Esophagus muscularis mucosa (tissue), 4 donors: ENCODE data around the gene LDLRAD2. TPM values are rescaled to one million over a fixed set of nuclear protein-coding genes. Genes with fewer than 3 reads are reported as not detected.
"Not testable (repeated sequence)": the region's sequence is repeated elsewhere in the genome, so short reads cannot be mapped to it uniquely, and the experiment has no call there.

Source experiments
- DNase-seq: peaks from one replicate; pipeline ENCODE4 v3.0.0-alpha.2; 2017; ENCODE audit errors: extremely low spot score
- H3K27ac ChIP-seq, 4 donors: fragments of 200-600 bp; sonication (generic); replicated peaks in 1 of 4; 1 replicate in 3 of 4; 2 replicates in 1 of 4; pipeline ENCODE4 v1.5.1; 2016 to 2019; ENCODE audit warnings: mild to moderate bottlenecking in 1 of 4
- H3K27me3 ChIP-seq, 4 donors: fragments of 200-600 bp; sonication (generic); one replicate each; pipeline versions ENCODE4 v1.5.1 to v1.6.0; 2016 to 2019
- H3K36me3 ChIP-seq, 4 donors: fragments of 200-600 bp; sonication (generic); one replicate each; pipeline ENCODE4 v1.5.1; 2016 to 2019
- H3K4me1 ChIP-seq, 4 donors: fragments of 200-600 bp; sonication (generic); one replicate each; pipeline ENCODE4 v1.5.1; 2016 to 2019
- H3K4me3 ChIP-seq, 4 donors: fragments of 200-600 bp; sonication (generic); 1 replicate in 2 of 4; 2 replicates in 2 of 4; pipeline ENCODE4 v1.5.1; 2016 to 2019; ENCODE audit warnings: mild to moderate bottlenecking in 4 of 4, moderate library complexity in 1 of 4
- H3K9me3 ChIP-seq, 4 donors: fragments of 200-600 bp; sonication (generic); 1 replicate in 3 of 4; 2 replicates in 1 of 4; pipeline ENCODE4 v1.5.1; 2016 to 2019
- EP300 ChIP-seq: sonication (generic); formaldehyde crosslinking; IDR thresholded peaks from one replicate; pipeline ENCODE4 v1.6.1; 2017; ENCODE audit warnings: antibody characterized with exemption
- POLR2A ChIP-seq: fragments of 450-650 bp; IDR thresholded peaks from one replicate; pipeline ENCODE4 v1.6.1; 2017; ENCODE audit warnings: antibody characterized with exemption, moderate library complexity, mild to moderate bottlenecking, low read depth
- POLR2AphosphoS5 ChIP-seq, 2 donors: sonication (generic); formaldehyde crosslinking; IDR thresholded peaks; one replicate each; pipeline ENCODE4 v1.6.1; 2017; ENCODE audit warnings: antibody characterized with exemption in 2 of 2
- WGBS: methylation state at CpG from one replicate; pipeline ENCODE4 v1.1.5; 2018; 5-methylcytosine and 5-hydroxymethylcytosine counted together
- intact Hi-C: fragments of 100-400 bp; cut with DNase I; formaldehyde crosslinking; loops from one replicate; pipeline ENCODE4 v1.15.1; 2023
- total RNA-seq, 4 donors: library from RNA; depleted of rRNA; stranded (reverse); fragments of >200 nt; gene quantifications; one replicate each; pipeline versions ENCODE4 v1.1.0 to v1.2.1, GENCODE V29; 2016
- TF ChIP-seq, protein P1 (sequence below), 3 experiments: fragments of 200-600 bp in 2 of 3; fragments of 450-650 bp in 1 of 3; sonication (generic) in 2 of 3; IDR thresholded peaks; one replicate each; pipeline ENCODE4 v1.5.1; 2017 to 2019; ENCODE audit warnings: antibody characterized with exemption in 3 of 3, mild to moderate bottlenecking in 2 of 3, moderate library complexity in 1 of 3

The LDLRAD2 gene
- total RNA-seq, 4 donors from 2014 or later, result not detected

DNA sequence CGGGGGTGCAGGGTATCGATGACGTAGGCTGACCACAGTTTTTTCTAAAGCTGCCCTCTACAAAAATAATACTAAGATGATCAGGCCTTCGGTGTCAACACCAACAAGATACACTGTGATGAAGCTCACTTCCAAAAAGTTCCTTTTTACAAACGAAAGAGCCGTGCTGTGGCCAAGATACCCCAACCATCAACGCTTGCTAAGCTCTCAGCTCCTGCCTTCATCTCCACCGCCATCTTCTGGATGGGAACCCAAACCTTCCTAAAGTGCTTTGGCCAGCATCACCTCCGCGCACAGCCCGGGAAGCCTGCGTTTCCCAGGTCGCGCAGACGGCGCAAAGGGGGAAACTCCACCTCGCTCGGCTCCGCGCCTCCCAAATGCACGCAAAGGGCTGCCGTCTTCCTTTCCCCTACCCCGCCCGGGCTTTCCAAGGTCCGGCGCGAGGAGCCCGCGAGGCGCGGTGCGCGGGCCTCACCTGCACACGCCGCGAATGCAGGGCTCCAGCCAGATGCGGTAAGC is 29.7 kb upstream of the LDLRAD2 start:
- intact Hi-C loops, result no loop called here
- DNase-seq, result peak; percentile 92

DNA sequence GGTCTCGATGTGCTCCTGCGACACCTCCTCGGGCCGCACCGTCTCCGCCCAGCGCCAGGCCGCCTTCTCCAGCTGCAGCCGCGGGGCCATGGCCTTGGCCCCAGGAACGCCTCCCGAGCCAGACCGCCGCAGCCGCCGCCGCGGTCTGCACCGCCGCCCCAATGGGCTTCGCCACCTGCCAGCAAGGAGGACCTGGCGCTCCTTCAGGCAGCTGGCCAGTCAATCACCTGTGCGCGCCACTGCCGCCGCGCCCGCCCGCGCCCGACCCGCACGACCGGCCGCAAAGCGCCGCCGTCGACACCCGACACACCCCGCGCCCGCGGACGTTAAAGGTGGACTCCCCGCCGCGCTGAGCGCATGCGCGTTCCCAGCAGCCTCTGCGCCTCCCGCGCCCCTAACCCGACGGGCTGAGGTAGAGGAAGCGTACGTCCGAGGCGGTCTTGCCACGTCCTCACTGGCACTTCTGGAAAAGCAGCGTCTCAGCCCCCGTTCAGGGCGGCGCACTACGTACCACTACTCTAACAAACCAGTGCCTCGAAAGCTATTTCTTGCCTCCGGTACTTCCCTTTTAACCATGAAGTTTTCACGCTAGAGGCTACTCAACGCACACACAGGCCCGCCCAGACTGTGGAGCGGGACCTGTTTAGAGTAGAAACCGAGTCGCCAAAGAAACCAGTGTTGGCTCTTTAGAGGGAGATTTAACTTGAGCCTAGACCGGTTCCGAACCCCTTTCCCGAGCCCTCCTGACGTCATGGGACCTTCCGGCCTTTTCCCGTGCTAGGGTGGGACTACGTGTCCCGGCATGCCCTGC is 29.0 kb upstream of the LDLRAD2 start, which contains the start of gene USP48:
Gene USP48 (minus strand): TSS at position 282 of the 811 bp plus-strand sequence. CDS start 192 bp downstream, at position 90.
- intact Hi-C loops, result no loop called here

More for the DNA sequence above, 29.7 kb upstream of the LDLRAD2 start:
- WGBS, result 0% methylated on average over 31 of the region's 37 CpGs
- no peaks in the 10 kb centered on the region for H3K27me3 ChIP-seq
- H3K9me3 ChIP-seq, result no peaks in the 10 kb centered on the region
- no peaks in the 10 kb centered on the region for H3K36me3 ChIP-seq
- H3K27ac ChIP-seq, result peak overlapping the region; percentile 94 to 99 (median 98)
- peaks cover 15 to 48% (median 36%) of the 10 kb centered on the region in 4 donors for H3K4me1 ChIP-seq
- no peak for TF ChIP-seq EP300
- TF ChIP-seq, protein P1, sequence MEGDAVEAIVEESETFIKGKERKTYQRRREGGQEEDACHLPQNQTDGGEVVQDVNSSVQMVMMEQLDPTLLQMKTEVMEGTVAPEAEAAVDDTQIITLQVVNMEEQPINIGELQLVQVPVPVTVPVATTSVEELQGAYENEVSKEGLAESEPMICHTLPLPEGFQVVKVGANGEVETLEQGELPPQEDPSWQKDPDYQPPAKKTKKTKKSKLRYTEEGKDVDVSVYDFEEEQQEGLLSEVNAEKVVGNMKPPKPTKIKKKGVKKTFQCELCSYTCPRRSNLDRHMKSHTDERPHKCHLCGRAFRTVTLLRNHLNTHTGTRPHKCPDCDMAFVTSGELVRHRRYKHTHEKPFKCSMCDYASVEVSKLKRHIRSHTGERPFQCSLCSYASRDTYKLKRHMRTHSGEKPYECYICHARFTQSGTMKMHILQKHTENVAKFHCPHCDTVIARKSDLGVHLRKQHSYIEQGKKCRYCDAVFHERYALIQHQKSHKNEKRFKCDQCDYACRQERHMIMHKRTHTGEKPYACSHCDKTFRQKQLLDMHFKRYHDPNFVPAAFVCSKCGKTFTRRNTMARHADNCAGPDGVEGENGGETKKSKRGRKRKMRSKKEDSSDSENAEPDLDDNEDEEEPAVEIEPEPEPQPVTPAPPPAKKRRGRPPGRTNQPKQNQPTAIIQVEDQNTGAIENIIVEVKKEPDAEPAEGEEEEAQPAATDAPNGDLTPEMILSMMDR (IDR thresholded peaks at IDR 0.05), result peak; percentile 6 to 27 (median 8)
- no peak for TF ChIP-seq POLR2AphosphoS5 (IDR thresholded peaks at IDR 0.05)
- TF ChIP-seq POLR2A, result no peak
- peak overlapping the region; percentile 88 to 99 (median 92) for H3K4me3 ChIP-seq

DNA sequence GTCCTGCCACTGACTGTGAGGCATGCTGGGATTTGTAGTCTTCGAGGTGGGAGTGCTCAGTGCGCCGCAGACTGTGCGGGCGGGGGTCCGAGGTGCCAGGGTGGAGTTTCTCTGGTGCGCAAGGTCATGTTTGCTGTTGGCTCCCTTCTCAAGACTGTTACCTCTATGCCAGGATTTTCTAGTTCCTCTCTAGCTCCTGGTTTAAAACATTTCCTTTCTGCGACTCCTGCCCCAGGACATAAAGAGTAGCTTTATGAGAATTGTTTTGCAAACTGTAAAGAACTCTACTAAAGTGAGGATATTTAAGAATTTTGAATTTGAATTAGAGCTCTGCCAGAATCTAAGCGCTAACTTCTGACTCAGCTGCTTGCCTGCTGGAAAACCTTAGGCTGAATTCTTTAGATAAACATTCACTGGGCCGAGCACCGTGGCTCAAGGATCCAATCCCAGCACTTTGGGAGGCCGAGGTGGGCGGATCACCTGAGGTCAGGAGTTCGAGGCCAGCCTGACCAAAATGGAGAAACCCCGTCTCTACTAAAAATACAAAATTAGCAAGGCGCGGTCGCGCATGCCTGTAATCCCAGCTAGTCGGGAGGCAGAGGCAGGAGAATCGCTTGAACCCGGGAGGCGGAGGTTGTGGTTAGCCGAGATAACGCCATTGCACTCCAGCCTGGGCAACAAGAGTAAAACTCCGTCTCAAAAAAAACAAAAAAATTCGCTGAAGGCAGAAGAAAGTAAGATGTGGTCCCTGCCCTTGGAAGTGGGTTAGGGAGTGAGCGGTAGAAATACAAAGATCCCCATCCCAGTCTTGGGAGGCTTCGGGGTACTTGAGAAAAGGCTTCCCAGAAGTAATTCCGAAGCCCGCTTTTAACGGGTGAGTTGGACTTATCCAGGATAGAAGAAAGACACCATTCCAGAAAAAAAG is 28.1 kb upstream of the LDLRAD2 start:
- no peaks in the 10 kb centered on the region for H3K27me3 ChIP-seq
- peak overlapping the region; percentile 94 to 99 (median 98) for H3K27ac ChIP-seq
- H3K36me3 ChIP-seq, result no peaks in the 10 kb centered on the region
- H3K9me3 ChIP-seq, result no peaks in the 10 kb centered on the region
- TF ChIP-seq POLR2A, result no peak
- TF ChIP-seq EP300, result no peak
- TF ChIP-seq, protein P1 (IDR thresholded peaks at IDR 0.05), result no peak
- TF ChIP-seq POLR2AphosphoS5 (IDR thresholded peaks at IDR 0.05), result peak in 1 of 2 donors; percentile 82
- WGBS, result 54% methylated on average over 30 of the region's 32 CpGs
- intact Hi-C loops, result no loop called here
- H3K4me1 ChIP-seq, result peaks cover 15 to 41% (median 36%) of the 10 kb centered on the region in 4 donors
- DNase-seq, result no peak
- peak overlapping the region; percentile 88 to 99 (median 92) for H3K4me3 ChIP-seq

More for the DNA sequence above, 29.0 kb upstream of the LDLRAD2 start, which contains the start of gene USP48:
- H3K27ac ChIP-seq, result peak within 1 kb of the TSS; percentile 94 to 99 (median 98)
- DNase-seq, result peak; percentile 98
- peaks cover 15 to 48% (median 36%) of the 10 kb centered on the region in 4 donors for H3K4me1 ChIP-seq
- H3K9me3 ChIP-seq, result no peaks in the 10 kb centered on the region
- peak; percentile 94 to 99 for TF ChIP-seq POLR2AphosphoS5 (IDR thresholded peaks at IDR 0.05)
- no peak for TF ChIP-seq EP300
- TF ChIP-seq, protein P1 (IDR thresholded peaks at IDR 0.05), result peak in 1 of 3 experiments; percentile 2
- TF ChIP-seq POLR2A, result peak; percentile 96
- H3K27me3 ChIP-seq, result no peaks in the 10 kb centered on the region
- peak within 1 kb of the TSS; percentile 88 to 99 (median 92) for H3K4me3 ChIP-seq
- no peaks in the 10 kb centered on the region for H3K36me3 ChIP-seq
- 0% methylated on average over 25 of the region's 82 CpGs for WGBS

DNA sequence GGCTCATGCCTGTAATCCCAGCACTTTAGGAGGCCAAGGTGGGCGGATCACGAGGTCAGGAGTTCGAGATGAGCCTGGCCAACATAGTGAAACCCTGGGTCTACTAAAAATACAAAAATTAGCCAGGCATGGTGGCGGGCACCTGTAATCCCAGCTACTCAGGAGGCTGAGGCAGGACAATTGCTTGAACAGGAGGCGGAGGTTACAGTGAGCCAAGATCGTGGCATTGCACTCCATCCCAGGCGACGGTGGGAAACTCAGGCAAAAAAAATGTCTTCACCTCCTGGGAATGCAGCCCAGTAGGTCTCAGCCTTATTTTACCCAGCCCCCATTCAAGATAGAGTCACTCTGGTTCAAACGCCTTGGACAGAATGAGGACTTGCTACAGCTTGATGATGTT is 26.3 kb upstream of the LDLRAD2 start:
- intact Hi-C loops, result not testable (repeated sequence)
- WGBS, result 93% methylated on average over 4 of the region's 9 CpGs

More for the DNA sequence above, 26.3 kb upstream of the LDLRAD2 start:
- not testable (repeated sequence) for H3K27ac ChIP-seq, H3K4me3 ChIP-seq, H3K27me3 ChIP-seq, H3K9me3 ChIP-seq, H3K36me3 ChIP-seq, DNase-seq
- peaks cover 9 to 23% (median 21%) of the 10 kb centered on the region in 4 donors for H3K4me1 ChIP-seq
